ENCODE measurements around the gene TFAP2E. TPM values are rescaled to one million over a fixed set of nuclear protein-coding genes. Genes with fewer than 3 reads are reported as not detected.

Gene TFAP2E
- total and polyA plus RNA-seq, 11 donors: 0.12 to 0.57 (median 0.29) TPM; not detected in 3

DNA sequence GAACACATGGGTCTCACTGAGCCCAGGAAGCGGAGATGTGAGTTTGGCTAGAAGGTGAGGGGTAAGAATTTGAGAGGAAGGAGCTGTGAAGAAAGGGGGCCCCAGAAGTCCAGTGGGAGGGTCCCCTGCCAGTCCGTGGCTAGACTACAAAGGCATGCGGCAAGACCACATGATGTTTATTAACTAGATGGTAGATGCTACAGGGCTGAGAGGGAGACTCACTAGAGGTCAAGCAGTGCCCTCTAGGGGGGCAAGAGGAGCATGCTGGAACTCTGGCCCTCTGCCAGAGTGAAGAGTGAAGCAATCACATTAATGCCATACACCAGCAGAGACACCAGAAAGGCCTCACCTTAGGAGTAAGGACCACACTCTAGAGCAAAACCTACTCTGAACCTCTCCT, 28.1 kb upstream of the TFAP2E start:
- no peaks in the 10 kb centered on the region for H3K9me3 ChIP-seq
- peaks cover 2 to 55% (median 43%) of the 10 kb centered on the region in 12 donors for H3K4me1 ChIP-seq
- intact Hi-C loops (cut with DNase I): loop anchor here in 6 of 10 donors (2.0 to 5.0 kb wide), 3 partner anchors 43 to 93 kb away; no protein-coding TSS in a partner anchor
- no peak overlapping the region for H3K4me3 ChIP-seq
- peaks cover 0 to 41% (median 22%) of the 10 kb centered on the region in 9 donors for H3K36me3 ChIP-seq
- no peaks in the 10 kb centered on the region for H3K27me3 ChIP-seq
- DNase-seq: peak in 3 of 5 donors; percentile 63 to 79 (median 71)
- 54 to 58% (median 57%) methylated on average over 3 of the region's 3 CpGs for WGBS, 4 donors
- TF ChIP-seq, protein P1, sequence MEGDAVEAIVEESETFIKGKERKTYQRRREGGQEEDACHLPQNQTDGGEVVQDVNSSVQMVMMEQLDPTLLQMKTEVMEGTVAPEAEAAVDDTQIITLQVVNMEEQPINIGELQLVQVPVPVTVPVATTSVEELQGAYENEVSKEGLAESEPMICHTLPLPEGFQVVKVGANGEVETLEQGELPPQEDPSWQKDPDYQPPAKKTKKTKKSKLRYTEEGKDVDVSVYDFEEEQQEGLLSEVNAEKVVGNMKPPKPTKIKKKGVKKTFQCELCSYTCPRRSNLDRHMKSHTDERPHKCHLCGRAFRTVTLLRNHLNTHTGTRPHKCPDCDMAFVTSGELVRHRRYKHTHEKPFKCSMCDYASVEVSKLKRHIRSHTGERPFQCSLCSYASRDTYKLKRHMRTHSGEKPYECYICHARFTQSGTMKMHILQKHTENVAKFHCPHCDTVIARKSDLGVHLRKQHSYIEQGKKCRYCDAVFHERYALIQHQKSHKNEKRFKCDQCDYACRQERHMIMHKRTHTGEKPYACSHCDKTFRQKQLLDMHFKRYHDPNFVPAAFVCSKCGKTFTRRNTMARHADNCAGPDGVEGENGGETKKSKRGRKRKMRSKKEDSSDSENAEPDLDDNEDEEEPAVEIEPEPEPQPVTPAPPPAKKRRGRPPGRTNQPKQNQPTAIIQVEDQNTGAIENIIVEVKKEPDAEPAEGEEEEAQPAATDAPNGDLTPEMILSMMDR (IDR thresholded peaks at IDR 0.05): peak in 11 of 12 donors; percentile 15 to 60 (median 38)
- no peak for TF ChIP-seq POLR2A (IDR thresholded peaks at IDR 0.05)
- H3K27ac ChIP-seq: peak overlapping the region in 6 of 12 donors; percentile 10 to 56 (median 44)
- ATAC-seq: peak; percentile 70 to 92 (median 88)

DNA sequence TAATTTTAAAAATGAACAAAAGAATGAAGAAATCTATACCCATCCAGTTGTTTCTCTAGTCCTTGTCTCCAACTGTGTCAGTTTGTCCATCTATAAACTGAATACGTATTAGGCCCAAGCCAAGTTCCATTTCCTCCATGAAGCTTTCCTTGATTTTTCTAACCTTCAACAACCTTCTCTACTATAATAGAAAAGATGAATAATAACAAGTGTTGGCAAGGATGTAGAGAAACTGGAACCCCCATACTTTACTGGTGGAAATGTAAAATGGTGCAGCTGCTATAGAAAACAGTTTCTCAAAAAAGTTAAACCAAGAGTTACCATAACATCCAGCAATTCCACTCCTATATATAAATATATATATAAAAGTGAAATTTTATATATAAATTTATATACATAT, 26.5 kb upstream of the TFAP2E start:
- H3K9me3 ChIP-seq: no peaks in the 10 kb centered on the region
- no peak overlapping the region for H3K27ac ChIP-seq
- ATAC-seq (no peak), DNase-seq (no peak)
- H3K27me3 ChIP-seq: no peaks in the 10 kb centered on the region
- no peak for TF ChIP-seq POLR2A (IDR thresholded peaks at IDR 0.05)
- TF ChIP-seq, protein P1 (IDR thresholded peaks at IDR 0.05): no peak
- peaks cover 0 to 58% (median 39%) of the 10 kb centered on the region in 9 donors for H3K36me3 ChIP-seq
- intact Hi-C loops (cut with DNase I): loop anchor here in 1 of 10 donors (5.0 kb wide), 1 partner anchor 94 kb away; no protein-coding TSS in a partner anchor
- 94 to 100% (median 98%) methylated on average over 1 of the region's 1 CpG for WGBS, 4 donors
- H3K4me3 ChIP-seq: no peak overlapping the region
- H3K4me1 ChIP-seq: peaks cover 0 to 43% (median 30%) of the 10 kb centered on the region in 12 donors

DNA sequence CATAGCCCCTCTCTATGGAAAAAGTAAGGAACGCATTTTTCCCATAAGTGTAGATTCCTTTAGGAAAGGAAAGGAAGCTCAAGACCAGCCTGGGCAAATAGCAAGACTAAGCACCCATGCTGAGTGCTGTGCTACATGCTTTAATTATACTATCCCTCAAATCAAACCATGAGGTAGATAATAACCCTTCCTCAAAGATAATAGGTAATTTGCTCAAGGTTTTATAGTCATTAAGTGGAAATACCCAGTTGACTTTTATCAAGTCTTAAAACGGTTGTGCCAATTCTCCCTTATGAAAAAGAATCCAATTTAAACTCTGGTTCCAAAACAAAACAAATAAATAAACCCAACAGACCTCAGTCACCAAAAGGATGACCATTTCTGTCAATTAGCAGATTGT, 19.3 kb upstream of the TFAP2E start:
- H3K4me1 ChIP-seq: peaks cover 0 to 48% (median 42%) of the 10 kb centered on the region in 12 donors
- H3K27me3 ChIP-seq: no peaks in the 10 kb centered on the region
- ATAC-seq: no peak
- WGBS, 4 donors: 59% methylated on average over 2 of the region's 2 CpGs
- H3K9me3 ChIP-seq: no peaks in the 10 kb centered on the region
- peaks cover 0 to 54% (median 44%) of the 10 kb centered on the region in 9 donors for H3K36me3 ChIP-seq
- intact Hi-C loops (cut with DNase I): loop anchor here in 2 of 10 donors (10.0 kb wide), 1 partner anchor 359 kb away; the partner anchor contains the start of gene SFPQ (in 2 of the 2)
- H3K4me3 ChIP-seq: no peak overlapping the region
- H3K27ac ChIP-seq: peak overlapping the region in 6 of 12 donors; percentile 12 to 37 (median 24)
- no peak for DNase-seq
- TF ChIP-seq POLR2A (IDR thresholded peaks at IDR 0.05): no peak
- TF ChIP-seq, protein P1 (IDR thresholded peaks at IDR 0.05): no peak

DNA sequence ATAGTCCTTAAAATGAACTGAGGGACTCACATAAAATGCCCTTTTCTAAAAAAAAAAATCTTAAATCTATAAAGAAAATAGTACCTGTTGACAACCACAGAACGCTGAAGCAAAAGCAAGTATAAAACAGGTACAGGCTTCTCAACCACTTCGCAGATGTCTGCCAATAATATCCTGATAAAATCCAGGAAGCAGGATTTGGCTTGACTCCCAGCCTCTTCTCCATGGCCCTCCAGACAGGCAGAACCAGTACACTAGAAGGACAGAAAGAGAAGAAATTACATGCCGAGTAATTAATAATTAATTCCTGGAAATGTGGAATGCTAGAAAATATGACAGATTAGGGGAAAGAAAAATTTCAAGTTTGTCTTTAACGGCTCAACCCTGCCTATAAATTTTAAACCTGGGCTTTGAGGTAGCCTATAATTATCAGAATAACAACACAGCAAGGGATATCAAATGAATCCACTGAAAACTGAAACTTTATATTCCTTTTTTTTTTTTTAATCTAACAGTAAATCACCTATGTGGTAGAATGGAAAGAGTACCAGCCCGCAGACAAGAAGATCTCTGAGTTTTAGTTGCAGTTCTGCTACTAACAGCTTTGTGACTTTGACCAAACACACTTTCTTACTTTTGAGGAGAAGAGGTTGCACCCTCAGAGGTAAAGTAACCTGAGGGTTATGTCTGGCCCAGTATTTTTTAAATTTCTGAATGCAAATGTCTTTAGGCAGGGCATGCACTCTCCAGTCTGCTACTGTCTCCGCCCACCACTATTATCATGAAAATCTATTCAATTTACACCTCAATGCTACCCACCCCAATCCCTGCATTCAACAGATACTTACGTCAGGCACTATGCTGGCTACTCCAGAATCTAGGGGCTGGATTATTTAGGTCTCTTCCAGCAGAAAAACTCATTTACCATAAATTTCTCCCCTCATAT, 18.6 kb upstream of the TFAP2E start:
- Histone ChIP-seq H3K27me3 (no peaks in the 10 kb centered on the region), H3K4me3 (no peak overlapping the region), H3K27ac (peak overlapping the region in 8 of 12 donors; percentile 10 to 37 (median 20)), H3K4me1 (peaks cover 0 to 53% (median 45%) of the 10 kb centered on the region in 12 donors), H3K36me3 (peaks cover 0 to 47% (median 43%) of the 10 kb centered on the region in 9 donors), H3K9me3 (no peaks in the 10 kb centered on the region)
- DNase-seq: peak in 1 of 5 donors; percentile 48
- 33 to 41% (median 37%) methylated on average over 7 of the region's 7 CpGs for WGBS, 4 donors
- ATAC-seq: no peak
- TF ChIP-seq, protein P1 (IDR thresholded peaks at IDR 0.05): no peak
- TF ChIP-seq POLR2A (IDR thresholded peaks at IDR 0.05): no peak
- intact Hi-C loops (cut with DNase I): loop anchor here in 3 of 10 donors (5.0 to 10.0 kb wide), 2 partner anchors 102 to 360 kb away; partner anchors contain the start of gene SFPQ (in 2 of the 3)
